HG03097 (cell line): ENCODE results near the gene EIF2S3.
"Not testable (repeated sequence)": the region's sequence is repeated elsewhere in the genome, so short reads cannot be mapped to it uniquely, and the experiment has no call there.

Experiments used
- ATAC-seq: cut with Tn5 transposase; IDR thresholded peaks from one replicate; pipeline ENCODE4 v1.9.1; 2021; ENCODE audit not compliant: unreplicated experiment, low FRiP score

EIF2S3 gene

DNA sequence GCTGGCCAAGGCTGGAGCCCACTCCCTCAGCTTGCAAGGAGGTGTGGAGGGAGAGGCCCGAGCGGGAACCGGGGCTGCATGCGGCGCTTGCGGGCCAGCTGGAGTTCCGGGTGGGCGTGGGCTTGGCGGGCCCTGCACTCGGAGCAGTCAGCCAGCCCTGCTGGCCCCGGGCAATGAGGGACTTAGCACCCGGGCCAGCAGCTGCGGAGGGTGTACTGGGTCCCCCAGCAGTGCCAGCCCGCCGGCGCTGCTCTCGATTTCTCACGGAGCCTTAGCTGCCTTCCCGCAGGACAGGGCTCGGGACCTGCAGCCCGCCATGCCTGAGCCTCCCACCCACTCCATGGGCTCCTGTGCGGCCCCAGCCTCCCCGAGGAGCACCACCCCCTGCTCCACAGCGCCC is 5.1 kb upstream of the EIF2S3 start:
- not testable (repeated sequence) for ATAC-seq

DNA sequence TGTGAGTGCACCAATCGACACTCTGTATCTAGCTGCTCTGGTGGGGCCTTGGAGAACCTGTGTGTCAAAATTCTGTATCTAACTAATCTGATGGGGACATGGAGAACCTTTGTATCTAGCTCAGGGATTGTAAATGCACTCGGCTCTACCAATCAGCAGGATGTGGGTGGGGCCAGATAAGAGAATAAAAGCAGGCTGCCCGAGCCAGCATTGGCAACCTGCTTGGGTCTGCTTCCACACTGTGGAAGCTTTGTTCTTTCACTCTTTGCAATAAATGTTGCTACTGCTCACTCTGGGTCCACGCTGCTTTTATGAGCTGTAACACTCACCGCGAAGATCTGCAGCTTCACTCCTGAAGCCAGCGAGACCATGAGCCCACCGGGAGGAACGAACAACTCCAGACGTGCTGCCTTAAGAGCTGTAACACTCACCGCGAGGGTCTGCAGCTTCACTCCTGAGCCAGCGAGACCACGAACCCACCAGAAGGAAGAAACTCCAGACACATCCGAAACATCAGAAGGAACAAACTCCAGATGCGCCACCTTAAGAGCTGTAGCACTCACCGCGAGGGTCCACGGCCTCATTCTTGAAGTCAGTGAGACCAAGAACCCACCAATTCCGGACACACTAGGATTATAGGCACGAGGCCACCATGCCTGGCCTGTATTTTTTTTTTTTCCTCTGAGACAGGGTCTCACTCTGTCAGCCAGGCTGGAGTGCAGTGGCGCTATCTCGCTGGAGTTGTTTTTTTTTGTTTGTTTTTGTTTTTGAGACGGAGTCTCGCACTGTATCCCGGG is 4.0 kb upstream of the EIF2S3 start:
- ATAC-seq = not testable (repeated sequence)

DNA sequence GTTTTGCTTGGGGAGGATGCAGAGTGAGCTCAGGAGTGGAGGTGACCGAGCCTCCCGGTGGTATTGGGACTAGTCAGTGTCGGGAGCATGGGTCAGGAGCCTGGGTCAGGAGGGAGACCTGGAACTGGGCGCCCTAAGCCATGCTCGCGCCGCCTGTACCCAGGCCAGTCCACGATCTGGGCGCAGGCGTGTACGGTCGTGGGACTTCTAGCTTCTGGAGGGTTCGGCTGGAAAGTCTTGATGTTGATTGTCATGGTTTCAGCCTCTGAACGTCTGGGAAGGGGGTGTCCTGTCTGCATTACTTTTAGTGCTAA is 244 bp downstream of the EIF2S3 start:
- ATAC-seq = peak; percentile 22

DNA sequence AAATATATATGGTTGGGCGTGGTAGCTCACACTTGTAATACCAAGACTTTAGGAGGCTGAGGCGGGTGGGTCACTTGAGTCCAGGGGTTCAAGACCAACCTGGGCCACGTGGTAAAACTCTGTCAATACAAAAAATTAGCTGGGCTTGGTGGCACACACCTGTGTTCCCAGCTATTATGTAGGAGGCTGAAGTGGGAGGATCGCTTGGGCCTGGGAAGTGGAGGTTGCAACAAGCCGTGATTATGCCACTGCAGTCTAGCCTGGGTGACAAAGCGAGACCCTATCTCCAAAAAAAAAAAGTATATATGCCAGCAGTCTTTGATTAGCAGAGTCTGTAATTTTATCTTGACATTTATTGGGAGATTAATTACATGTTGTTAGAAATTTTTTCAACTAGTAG is 8.7 kb downstream of the EIF2S3 start:
- ATAC-seq = no peak

DNA sequence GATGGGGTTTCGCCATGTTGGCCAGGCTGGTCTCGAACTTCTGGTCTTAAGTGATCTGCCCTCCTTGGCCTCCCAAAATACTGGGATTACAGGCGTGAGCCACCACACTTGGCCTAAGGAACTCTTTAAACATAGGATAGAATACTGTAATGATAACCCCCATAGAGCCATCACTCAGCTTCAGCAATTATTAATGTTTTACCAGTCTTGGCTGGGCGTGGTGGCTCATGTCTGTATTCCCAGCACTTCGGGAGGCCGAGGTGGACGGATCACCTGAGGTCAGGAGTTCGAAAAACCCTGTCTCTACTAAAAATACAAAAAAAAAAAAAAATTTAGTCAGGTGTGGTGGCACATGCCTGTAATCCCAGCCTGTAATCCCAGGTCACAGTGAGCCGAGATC is 15.1 kb downstream of the EIF2S3 start:
- ATAC-seq = no peak

DNA sequence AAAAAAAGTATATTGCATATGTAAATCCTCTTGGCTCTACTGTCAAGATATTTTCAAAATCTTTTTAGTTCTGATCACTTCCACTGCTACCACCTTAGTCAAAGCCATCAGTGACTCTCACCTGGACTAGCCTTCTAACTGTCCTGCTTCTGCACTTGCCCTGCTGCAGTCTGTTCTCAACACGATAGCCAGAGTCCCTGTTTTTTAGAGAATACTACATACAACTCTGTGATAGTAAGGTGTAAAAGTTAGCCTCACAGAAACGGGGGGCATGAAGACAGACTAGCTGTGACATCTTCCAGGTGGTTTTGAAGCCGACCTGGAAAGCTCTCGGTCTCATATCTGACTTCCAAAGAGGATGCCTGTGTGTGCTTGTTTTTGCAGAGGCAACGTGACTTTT is 24.7 kb downstream of the EIF2S3 start:
- ATAC-seq = no peak

DNA sequence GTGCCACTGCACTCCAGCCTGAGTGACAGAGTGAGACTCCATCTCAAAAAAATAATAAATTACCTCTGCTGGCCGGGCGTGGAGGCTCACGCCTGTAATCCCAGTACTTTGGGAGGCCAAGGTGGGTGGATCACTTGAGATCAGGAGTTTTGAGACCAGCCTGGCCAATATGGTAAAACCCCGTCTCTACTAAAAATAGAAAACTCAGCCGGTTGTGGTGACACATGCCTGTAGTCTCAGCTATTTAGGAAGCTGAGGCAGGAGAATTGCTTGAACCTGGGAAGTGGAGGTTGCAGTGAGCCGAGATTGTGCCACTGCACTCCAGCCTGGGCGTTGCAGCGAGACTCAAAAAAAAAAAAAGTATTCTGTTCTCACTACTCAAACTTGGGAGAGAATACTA is 25.5 kb downstream of the EIF2S3 start:
- ATAC-seq = not testable (repeated sequence)

DNA sequence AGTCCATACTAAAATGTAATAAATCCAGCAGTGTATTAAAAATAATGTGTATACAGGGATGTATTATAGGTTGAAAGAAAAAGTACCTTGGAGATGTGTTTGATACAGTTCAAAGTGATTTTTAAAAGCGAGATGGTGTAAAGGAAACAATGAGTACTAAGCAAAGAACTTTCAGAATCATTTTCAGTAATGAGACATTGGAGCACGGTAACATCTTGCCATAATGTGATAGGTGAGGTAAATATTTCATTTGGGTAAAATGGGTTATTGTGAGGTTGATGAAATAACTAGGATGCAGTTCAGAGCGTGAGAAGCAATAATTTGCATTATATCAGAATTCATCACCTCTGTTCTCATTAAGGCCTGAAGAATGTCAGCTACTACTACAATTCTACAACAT is 25.9 kb downstream of the EIF2S3 start:
- no peak for ATAC-seq

DNA sequence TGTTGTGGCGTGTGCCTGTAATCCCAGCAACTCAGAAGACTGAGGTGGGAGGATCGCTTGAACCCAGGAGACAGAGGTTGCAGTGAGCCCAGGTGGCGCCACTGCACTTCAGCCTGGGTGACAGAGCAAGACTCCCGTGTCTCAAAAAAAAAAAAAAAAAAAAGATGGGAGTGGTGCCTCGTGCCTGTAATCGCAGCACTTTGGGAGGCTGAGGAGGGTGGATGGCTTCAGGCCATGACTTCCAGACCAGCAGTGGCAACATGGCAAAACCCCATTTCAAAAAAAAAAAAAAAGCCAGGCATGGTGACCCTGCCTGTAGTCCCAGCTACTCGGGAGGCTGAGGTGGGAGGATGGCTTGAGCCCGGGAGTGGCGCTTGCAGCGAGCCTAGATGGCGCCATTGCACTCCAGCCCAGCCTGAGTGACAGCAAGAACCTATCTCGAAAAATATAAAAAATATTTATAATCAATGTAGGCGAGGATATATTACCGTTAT is 27.0 kb downstream of the EIF2S3 start:
- ATAC-seq = no peak

DNA sequence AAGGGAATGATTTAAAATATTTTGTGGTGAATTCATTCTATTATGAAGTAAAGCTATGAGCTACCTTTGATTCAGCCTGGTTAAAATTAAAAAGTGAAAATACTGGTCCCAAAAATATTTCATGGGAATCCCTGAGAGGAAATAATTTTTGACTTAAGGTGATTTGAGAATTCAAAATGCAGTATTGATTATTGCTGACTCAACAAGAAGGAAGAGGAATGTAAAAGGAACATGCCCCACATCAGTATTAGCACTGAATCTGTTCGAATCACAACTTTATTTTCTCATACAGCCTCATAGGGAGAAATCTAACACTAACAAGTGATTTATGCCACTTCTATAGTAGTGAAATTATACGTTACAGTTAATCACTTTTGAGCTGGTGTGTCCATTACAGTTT is 27.7 kb downstream of the EIF2S3 start:
- no peak for ATAC-seq

DNA sequence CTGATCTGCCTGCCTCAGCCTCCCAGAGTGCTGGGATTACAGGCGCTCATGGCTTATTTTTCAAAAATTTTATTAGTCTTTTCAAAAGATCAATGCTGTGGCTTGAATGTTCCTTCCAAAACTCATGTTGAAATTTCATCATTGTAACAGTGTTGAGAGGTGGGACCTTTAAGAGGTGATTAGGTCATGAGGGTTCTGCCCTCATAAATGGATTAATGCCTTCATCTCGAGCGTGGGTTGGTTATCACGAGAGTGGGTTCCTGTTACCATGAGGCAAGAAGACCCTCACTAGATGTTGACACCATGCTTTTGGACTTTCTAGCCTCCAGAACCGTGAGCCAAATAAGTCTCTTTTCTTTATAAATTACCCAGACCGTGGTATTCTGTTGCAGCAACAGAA is 30.3 kb downstream of the EIF2S3 start:
- no peak for ATAC-seq

DNA sequence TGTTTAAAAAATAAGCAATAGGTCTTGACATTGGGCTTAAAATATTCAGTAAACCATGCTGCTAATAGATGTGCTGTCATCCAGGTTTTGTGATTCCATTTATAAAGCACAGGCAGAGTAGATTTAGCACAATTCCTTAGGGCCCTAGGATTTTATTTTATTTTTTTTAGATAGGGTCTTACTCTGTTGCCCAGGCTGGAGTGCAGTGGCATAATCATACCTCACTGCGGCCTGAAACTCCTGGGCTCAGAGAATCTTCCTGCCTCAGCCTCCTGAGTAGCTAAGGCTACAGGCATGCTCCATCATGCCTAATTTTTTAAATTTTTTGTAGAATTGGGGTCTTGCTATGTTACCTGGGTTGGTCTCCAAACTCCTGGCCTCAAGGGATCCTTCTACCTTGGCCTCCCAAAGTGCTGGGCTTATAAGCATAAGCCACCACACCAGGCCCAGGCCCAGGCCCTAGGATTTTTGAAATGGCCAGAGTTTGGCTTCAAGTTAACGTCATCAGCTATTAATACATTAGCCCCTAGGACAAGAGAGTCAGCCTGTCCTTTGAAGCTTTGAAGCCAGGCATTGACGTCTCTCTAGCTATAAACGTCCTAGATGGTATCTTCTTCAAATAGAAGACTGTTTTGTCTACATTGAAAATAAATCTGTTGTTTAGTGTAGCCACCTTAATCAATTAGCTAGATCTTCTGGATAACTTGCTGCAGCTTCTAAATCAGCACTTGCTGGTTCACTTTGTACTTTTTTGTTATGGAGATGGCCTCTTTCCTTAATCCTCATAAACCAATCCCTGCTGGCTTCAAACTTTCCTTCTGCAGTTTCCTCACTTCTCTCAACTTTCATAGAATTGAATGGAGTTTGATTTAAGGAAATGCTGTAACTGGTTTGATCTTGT is 35.8 kb downstream of the EIF2S3 start:
- ATAC-seq = no peak

DNA sequence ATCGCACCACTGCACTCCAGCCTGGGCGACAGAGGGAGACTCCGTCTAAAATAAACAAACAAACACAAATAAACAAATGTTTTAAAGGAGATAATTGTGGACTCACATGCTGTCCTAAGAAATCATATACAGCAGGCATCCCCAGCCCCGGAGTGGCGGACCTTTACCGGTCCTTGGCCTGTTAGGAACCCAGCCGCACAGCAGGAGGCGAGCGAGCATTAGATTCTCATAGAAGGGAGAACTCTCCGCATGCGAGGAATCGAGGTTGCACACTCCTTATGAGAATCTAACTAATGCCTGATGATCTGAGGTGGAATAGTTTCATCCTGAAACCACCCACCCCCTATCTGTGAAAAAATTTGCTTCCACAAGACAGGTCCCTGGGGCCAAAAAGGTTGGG is 39.0 kb downstream of the EIF2S3 start:
- no peak for ATAC-seq

DNA sequence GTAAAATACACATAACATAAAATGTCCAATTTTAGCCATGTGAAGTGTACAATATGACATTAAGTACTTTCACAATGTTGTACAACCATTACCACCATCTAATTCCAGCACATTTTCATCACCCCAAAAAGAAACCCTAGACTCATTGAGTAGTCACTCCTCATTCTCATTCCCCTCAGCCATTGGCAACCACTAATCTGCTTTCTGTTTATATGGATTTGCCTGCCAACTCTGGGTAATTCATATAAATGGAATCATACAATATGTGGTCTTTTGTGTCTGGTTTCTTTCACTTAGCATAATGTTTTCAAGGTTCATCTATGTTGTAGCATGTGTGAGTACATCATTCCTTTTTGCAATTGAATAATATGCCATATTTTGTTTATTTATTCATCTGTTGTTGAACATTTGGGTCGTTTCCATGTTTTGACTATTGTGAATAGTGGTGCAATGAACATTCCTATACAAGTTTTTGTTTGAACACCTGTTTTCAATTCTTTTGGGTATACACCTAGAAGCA is 43.0 kb downstream of the EIF2S3 start:
- no peak for ATAC-seq

DNA sequence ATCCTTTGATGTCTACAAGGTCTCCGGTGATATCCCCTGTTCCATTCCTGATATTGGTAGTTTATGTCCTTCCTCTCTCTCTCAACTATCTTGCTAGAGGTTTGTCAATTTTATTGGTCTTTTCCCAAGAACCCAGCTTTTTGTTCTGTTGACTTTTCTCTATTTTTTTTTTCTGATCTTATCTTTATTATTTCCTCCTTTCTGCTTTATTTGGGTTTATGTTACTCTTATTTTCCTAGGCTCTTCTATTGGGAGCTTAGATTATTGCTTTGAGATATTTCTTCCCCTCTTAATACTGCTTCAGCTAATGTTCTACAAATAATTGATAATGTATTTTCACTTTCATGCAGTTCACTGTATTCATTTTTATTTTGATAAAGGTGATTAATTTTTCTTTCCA is 44.2 kb downstream of the EIF2S3 start:
- ATAC-seq = no peak

DNA sequence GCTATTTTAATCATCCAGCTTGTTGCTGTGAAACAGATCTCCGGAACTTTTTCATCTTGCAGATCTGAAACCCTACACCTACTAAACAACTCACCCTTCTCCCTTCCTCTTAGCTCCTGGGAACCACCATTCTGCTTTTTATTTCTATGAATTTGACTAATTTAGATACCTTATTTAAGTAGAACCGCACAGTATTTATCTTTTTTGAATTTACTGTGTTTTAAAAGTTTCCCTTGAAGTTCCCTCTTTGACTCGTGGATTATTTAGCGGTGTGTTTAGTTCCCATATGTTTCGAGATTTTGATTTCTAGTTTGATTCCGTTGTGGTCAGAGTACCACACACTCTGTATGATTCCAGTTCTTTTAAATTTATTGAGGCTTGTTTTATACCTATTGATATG is 44.6 kb downstream of the EIF2S3 start:
- ATAC-seq = no peak

DNA sequence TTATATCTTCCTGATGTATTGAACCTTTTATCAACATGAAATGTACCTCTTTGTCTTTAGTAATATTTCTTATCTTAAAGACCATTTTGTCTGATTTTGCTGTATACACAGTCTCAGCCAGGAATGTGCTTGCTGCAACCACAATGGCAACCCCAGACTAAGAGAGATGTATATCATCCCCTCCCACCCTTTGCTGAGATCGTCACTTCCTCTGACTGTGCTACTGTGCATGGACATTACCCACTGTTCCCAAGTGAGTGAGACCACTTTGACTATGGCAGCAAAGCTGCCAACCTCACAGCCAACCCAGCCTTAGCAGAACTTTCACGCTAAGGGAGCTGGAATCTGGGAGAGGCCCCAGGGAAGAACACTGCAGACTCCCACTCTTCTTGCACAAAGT is 46.0 kb downstream of the EIF2S3 start:
- no peak for ATAC-seq

DNA sequence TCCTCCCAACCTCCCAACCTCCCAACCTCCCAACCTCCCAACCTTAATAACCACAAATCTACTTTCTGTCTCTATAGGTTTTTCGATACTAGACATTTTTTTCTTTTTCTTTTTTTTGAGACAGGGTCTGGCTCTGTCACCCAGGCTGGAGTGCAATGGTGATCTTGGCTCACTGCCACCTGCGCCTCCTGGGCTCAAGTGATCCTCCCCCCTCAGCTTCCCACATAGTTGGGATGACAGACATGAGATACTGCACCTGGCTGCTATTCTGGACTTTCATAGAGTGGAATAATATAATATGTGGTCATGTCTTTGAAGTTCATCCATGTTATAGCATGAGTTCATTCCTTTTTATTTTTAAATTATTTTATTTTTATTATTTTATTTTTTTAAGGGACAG is 55.3 kb downstream of the EIF2S3 start:
- ATAC-seq = no peak

DNA sequence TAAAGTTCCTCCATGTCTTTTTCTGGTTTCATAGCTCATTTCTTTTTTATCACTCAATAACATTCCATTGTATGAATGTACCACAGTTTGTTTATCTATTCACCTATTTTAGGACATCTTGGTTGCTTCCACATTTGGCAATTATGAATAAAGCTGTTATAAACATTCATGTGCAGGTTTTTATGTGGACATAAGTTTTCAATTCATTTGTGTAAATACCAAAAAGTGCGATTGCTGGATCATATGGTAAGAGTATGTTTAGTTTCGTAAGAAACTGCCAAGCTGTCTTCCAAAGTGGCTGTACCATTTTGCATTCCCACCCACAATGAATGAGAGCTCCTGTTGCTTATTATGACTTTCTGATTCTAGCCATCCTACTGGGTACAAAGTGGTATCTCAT is 58.4 kb downstream of the EIF2S3 start:
- ATAC-seq = no peak

DNA sequence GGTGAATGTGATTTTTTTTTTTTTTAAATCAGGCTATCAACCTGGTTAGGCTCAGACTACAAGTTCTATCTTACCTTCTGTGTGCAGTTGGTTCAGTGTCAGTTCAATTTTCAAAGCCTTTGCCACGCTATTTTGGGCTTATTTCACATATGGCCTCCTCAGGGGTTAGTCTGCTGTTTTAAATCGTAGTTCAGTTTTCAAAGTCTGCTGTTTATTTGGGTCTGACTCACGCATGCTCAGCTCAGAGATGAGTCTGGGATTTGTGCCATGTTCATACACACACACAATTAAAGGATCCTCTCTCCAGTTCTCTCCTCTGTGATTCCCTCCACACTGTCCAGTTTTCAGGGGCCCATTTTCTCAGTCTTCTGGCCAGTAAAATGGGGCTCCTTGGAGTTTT is 62.5 kb downstream of the EIF2S3 start:
- no peak for ATAC-seq

DNA sequence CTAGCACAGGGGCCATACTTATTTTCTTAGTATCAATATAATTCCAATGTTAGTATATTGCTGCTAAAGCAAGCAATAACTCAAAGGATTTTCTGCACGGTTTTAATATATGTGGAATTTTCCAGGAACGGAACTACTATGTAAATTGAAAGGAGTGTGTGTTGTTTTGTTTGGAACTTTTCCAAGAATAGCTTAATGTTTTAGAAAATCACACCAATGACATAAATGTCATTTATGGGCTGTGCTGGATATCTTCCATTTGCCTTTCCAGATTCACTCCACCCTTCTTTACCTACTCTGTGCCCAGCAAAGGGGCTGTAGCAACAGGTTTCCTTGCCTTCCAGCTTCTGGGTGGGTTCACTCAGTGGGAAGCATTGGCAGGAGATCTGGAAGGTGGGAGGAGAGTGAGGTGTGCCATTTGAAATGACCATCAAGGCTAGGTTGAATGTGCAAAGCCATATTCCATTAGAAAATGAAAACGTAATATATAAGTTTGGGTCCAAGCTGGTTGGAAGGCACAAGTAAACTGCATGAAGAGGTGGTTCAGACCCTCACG is 69.6 kb downstream of the EIF2S3 start:
- ATAC-seq = no peak
